Stimulated activated naive CD8-positive, alpha-beta T cell treated with anti-CD3 and anti-CD28 coated beads, Interleukin-15, Interleukin-2, amounts not matched to agents 100 ng/mL and 50 ng/mL, for 24 hours (primary cell): ENCODE measurements around the gene CHRDL1.

Source experiments
- H3K27ac Mint-ChIP-seq: one replicate; pipeline ENCODE4 v1.8.0; 2021; ENCODE audit warnings: mild to moderate bottlenecking, mixed read lengths
- H3K27me3 Mint-ChIP-seq: one replicate; pipeline ENCODE4 v1.8.0; 2021; ENCODE audit warnings: mixed read lengths
- H3K36me3 Mint-ChIP-seq: one replicate; pipeline ENCODE4 v1.8.0; 2021; ENCODE audit warnings: low read depth, mixed read lengths
- H3K4me1 Mint-ChIP-seq: one replicate; pipeline ENCODE4 v1.8.0; 2021; ENCODE audit warnings: low read depth, mixed read lengths
- H3K4me3 Mint-ChIP-seq: one replicate; pipeline ENCODE4 v1.8.0; 2021; ENCODE audit warnings: mild to moderate bottlenecking, mixed read lengths
- H3K9me3 Mint-ChIP-seq: one replicate; pipeline ENCODE4 v1.8.0; 2021; ENCODE audit warnings: mixed read lengths

CHRDL1 gene

DNA sequence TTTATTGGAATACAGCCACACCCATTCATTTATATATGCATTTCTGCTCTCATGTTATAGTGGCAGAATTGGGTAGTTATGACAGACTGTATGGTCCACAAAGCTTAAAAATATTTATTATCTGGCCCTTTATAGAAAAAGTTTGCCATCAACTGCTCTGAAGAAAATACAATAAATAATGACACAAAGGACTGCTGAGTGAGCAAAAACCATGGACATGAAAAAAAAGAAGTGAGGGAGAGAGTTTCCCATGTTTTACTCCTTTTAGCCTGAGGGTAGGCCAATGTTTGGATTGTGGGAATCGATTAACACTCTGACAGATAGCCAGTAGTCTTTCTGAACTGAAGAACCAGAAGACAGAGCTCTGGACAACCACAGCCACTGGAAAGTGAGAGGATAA, 149.2 kb downstream of the CHRDL1 start:
- no peaks in the 10 kb centered on the region for H3K4me1 Mint-ChIP-seq
- no peak overlapping the region for H3K4me3 Mint-ChIP-seq
- H3K27ac Mint-ChIP-seq, result no peak overlapping the region
- H3K27me3 Mint-ChIP-seq, result no peaks in the 10 kb centered on the region
- H3K36me3 Mint-ChIP-seq, result no peaks in the 10 kb centered on the region
- no peaks in the 10 kb centered on the region for H3K9me3 Mint-ChIP-seq
